Gastrocnemius medialis (tissue), 4 donors: ENCODE results near the gene KCND3. TPM values are rescaled to one million over a fixed set of nuclear protein-coding genes. Genes with fewer than 3 reads are reported as not detected.
A peak's percentile ranks its signal among the peaks of the same experiment; 100 is the strongest.

Experiments used
- ATAC-seq, 2 donors: fragments of 150-250 bp; one replicate each; pipeline ENCODE4 v1.9.1; 2016
- DNase-seq, 2 donors: peaks; one replicate each; pipeline ENCODE4 v3.0.0-alpha.2; 2019
- H3K27ac ChIP-seq, 4 donors: fragments of 200-600 bp; sonication (generic); 1 replicate in 1 of 4; 2 replicates in 3 of 4; pipeline ENCODE4 v1.5.1; 2016 to 2018; ENCODE audit warnings: mild to moderate bottlenecking in 2 of 4, moderate library complexity in 1 of 4
- H3K27me3 ChIP-seq, 3 donors: fragments of 200-600 bp; sonication (generic) in 2 of 3; 1 replicate in 1 of 3; 2 replicates in 2 of 3; pipeline versions ENCODE4 v1.5.1 to v1.6.0; 2016 to 2019; ENCODE audit warnings: mild to moderate bottlenecking in 1 of 3, moderate library complexity in 1 of 3
- H3K36me3 ChIP-seq, 2 donors: fragments of 200-600 bp; sonication (generic) in 1 of 2; one replicate each; pipeline ENCODE4 v1.5.1; 2017 to 2018
- H3K4me1 ChIP-seq, 2 donors: fragments of 200-600 bp; sonication (generic) in 1 of 2; one replicate each; pipeline ENCODE4 v1.5.1; 2016 to 2017; ENCODE audit warnings: mild to moderate bottlenecking in 2 of 2
- H3K4me3 ChIP-seq, 4 donors: fragments of 200-600 bp; sonication (generic) in 3 of 4; 1 replicate in 1 of 4; 2 replicates in 3 of 4; pipeline ENCODE4 v1.5.1; 2016 to 2019; ENCODE audit warnings: mild to moderate bottlenecking in 2 of 4
- H3K9me3 ChIP-seq, 3 donors: fragments of 200-600 bp; sonication (generic) in 2 of 3; 1 replicate in 1 of 3; 2 replicates in 2 of 3; pipeline ENCODE4 v1.5.1; 2016 to 2019
- POLR2A ChIP-seq, 2 donors: fragments of 450-650 bp; IDR thresholded peaks; one replicate each; pipeline ENCODE4 v1.6.1; 2017; ENCODE audit warnings: antibody characterized with exemption in 2 of 2, mild to moderate bottlenecking in 2 of 2, moderate library complexity in 2 of 2
- in situ Hi-C, 4 donors: fragments of 200-750 bp; cut with MboI; loops; one replicate each; pipeline versions ENCODE4 v1.15.0 to v1.8.0; 2017; ENCODE audit warnings: low sequenced_read_pairs in 4 of 4
- intact Hi-C: fragments of 100-400 bp; cut with DNase I; formaldehyde crosslinking; loops from one replicate; pipeline ENCODE4 v1.15.1; 2023; ENCODE audit warnings: low total_unique reads
- total RNA-seq, 4 donors: library from RNA; depleted of rRNA; stranded (reverse); fragments of >200 nt; gene quantifications; one replicate each; pipeline versions ENCODE4 v1.1.0 to v1.2.3, GENCODE V29; 2016
- TF ChIP-seq, protein P1 (sequence below), 5 experiments: fragments of 450-650 bp in 3 of 5; fragments of 200-600 bp in 2 of 5; sonication (generic) in 2 of 5; IDR thresholded peaks in 4 of 5; conservative IDR thresholded peaks in 1 of 5; 1 replicate in 4 of 5; 2 replicates in 1 of 5; pipeline ENCODE4 v1.5.1; 2016 to 2019; ENCODE audit warnings: antibody characterized with exemption in 5 of 5, mild to moderate bottlenecking in 3 of 5, moderate library complexity in 3 of 5

Gene KCND3
- total RNA-seq, 4 donors from 2014 or later, result 1.2 to 2.6 (median 1.5) TPM

DNA sequence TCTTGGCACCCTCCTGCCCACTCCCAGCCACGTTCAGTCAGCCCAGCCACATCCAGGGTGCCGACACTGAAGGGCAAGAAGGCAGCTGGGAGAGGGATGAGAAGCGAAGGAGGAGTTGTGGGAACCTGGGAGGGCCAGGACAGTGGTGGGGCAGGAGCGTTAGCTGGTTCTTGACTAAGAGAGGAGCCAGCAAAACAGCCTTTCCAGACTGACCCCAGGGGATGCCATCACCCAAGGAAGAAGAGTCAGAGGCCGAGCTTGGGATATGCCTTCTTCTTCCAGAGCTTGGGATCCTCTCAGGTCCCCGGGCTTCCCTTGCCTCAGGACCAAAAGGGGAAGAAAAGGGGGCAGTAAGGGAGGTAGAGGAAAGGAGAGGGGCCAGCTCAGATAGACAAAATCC is 257.5 kb downstream of the KCND3 start:
- ATAC-seq (no peak), DNase-seq (no peak)
- peaks cover 89 to 95% of the 10 kb centered on the region in 2 donors for H3K4me1 ChIP-seq
- no peaks in the 10 kb centered on the region for H3K36me3 ChIP-seq
- no peaks in the 10 kb centered on the region for H3K9me3 ChIP-seq
- intact Hi-C loops (no loop called here), in situ Hi-C loops (no loop called here)
- no peaks in the 10 kb centered on the region for H3K27me3 ChIP-seq
- TF ChIP-seq POLR2A (IDR thresholded peaks at IDR 0.05), result no peak
- TF ChIP-seq, protein P1, sequence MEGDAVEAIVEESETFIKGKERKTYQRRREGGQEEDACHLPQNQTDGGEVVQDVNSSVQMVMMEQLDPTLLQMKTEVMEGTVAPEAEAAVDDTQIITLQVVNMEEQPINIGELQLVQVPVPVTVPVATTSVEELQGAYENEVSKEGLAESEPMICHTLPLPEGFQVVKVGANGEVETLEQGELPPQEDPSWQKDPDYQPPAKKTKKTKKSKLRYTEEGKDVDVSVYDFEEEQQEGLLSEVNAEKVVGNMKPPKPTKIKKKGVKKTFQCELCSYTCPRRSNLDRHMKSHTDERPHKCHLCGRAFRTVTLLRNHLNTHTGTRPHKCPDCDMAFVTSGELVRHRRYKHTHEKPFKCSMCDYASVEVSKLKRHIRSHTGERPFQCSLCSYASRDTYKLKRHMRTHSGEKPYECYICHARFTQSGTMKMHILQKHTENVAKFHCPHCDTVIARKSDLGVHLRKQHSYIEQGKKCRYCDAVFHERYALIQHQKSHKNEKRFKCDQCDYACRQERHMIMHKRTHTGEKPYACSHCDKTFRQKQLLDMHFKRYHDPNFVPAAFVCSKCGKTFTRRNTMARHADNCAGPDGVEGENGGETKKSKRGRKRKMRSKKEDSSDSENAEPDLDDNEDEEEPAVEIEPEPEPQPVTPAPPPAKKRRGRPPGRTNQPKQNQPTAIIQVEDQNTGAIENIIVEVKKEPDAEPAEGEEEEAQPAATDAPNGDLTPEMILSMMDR (IDR thresholded peaks at IDR 0.05 in 4 of 5, conservative IDR thresholded peaks at IDR 0.05 in 1 of 5), result no peak
- H3K27ac ChIP-seq, result peak overlapping the region in 2 of 4 donors; percentile 81 to 85
- no peak overlapping the region for H3K4me3 ChIP-seq

DNA sequence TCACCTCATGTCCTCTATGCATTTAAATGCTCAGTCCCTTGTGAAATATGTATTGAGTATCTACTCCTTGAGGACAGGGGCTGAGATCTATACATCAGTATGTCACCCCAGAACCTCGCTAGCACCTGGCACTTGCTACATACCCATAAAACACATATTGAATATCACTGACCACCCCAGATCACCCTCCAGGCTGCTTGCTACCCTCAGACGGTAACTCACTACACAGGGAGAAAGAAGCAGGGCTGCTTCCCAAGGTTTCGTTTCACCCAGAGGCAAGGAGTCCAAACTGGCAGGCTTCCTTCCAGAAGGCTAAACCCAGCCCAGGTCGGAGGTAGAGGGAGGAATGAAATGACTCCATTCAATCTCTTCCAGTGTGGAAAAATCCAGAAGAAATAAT is 258.8 kb downstream of the KCND3 start:
- Histone ChIP-seq H3K27ac (peak overlapping the region; percentile 70 to 85 (median 77)), H3K27me3 (no peaks in the 10 kb centered on the region), H3K4me3 (no peak overlapping the region), H3K36me3 (no peaks in the 10 kb centered on the region), H3K9me3 (no peaks in the 10 kb centered on the region), H3K4me1 (peaks cover 86 to 95% of the 10 kb centered on the region in 2 donors)
- ATAC-seq (no peak), DNase-seq (no peak)
- in situ Hi-C loops (no loop called here), intact Hi-C loops (no loop called here)
- TF ChIP-seq, protein P1 (IDR thresholded peaks at IDR 0.05 in 4 of 5, conservative IDR thresholded peaks at IDR 0.05 in 1 of 5), result no peak
- no peak for TF ChIP-seq POLR2A (IDR thresholded peaks at IDR 0.05)

- TF ChIP-seq POLR2A (IDR thresholded peaks at IDR 0.05), result no peak
- TF ChIP-seq, protein P1 (IDR thresholded peaks at IDR 0.05 in 4 of 5, conservative IDR thresholded peaks at IDR 0.05 in 1 of 5), result no peak
- ATAC-seq (peak in 1 of 2 donors; percentile 3), DNase-seq (no peak)
- in situ Hi-C loops, result no loop called here
- H3K9me3 ChIP-seq, result no peaks in the 10 kb centered on the region
- no peaks in the 10 kb centered on the region for H3K36me3 ChIP-seq
- H3K27ac ChIP-seq, result peak overlapping the region; percentile 70 to 85 (median 77)
- intact Hi-C loops, result no loop called here
- H3K27me3 ChIP-seq, result no peaks in the 10 kb centered on the region
- H3K4me3 ChIP-seq, result no peak overlapping the region
- peaks cover 88 to 95% of the 10 kb centered on the region in 2 donors for H3K4me1 ChIP-seq
Measured at GRCh38 chr1:111729946-111730681, 259.4 kb downstream of the KCND3 start.

DNA sequence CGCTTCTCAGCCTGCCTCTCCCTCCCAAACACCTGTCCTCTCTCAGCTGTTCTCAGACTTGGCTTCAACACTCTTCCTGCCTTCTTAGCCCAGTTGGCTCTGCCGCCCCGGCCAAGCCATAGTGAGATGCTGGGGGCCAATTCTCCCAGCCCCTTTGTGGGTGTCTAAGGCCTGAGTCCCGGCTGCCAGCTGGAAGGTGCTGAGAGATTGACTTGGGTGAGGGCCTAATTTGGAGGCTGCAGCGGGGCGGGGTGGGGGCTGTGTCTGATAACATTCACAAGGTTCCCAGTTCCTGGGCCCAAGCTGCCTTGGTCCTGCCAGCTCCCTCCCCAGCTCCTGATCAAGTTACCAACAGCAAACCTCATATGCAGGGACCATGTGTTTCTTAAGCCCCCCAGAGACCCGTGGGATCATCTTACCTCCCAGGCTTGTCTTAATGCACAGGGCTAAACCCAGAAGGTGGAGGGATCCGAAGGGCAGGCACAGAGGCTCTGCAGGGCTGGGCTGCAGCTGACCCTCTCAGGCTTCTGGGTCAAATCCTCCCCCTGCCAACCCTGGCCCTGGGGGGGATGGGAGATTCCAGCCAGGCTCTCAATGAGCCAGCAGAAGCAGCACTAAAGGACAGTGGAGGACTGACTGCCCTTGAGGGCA is 260.1 kb downstream of the KCND3 start:
- no peaks in the 10 kb centered on the region for H3K27me3 ChIP-seq
- peak; percentile 72 to 79 for ATAC-seq

More for the DNA sequence above, 260.1 kb downstream of the KCND3 start:
- no peaks in the 10 kb centered on the region for H3K36me3 ChIP-seq
- in situ Hi-C loops (no loop called here), intact Hi-C loops (no loop called here)
- H3K4me3 ChIP-seq, result no peak overlapping the region
- H3K9me3 ChIP-seq, result no peaks in the 10 kb centered on the region
- peaks cover 88 to 96% of the 10 kb centered on the region in 2 donors for H3K4me1 ChIP-seq
- DNase-seq, result peak; percentile 46 to 72
- peak overlapping the region; percentile 70 to 85 (median 77) for H3K27ac ChIP-seq
- TF ChIP-seq POLR2A (IDR thresholded peaks at IDR 0.05), result no peak
- TF ChIP-seq, protein P1 (IDR thresholded peaks at IDR 0.05 in 4 of 5, conservative IDR thresholded peaks at IDR 0.05 in 1 of 5), result no peak
